ENCODE data around the gene GRIN1. TPM values are rescaled to one million over a fixed set of nuclear protein-coding genes. Genes with fewer than 3 reads are reported as not detected.

The GRIN1 gene
- total and polyA plus RNA-seq, 2 of the 13 experiments (the other 11 are each of a cell fraction or from before 2014, with no cell fraction given): 0.13 TPM; not detected in 1

- TF ChIP-seq, protein P1, sequence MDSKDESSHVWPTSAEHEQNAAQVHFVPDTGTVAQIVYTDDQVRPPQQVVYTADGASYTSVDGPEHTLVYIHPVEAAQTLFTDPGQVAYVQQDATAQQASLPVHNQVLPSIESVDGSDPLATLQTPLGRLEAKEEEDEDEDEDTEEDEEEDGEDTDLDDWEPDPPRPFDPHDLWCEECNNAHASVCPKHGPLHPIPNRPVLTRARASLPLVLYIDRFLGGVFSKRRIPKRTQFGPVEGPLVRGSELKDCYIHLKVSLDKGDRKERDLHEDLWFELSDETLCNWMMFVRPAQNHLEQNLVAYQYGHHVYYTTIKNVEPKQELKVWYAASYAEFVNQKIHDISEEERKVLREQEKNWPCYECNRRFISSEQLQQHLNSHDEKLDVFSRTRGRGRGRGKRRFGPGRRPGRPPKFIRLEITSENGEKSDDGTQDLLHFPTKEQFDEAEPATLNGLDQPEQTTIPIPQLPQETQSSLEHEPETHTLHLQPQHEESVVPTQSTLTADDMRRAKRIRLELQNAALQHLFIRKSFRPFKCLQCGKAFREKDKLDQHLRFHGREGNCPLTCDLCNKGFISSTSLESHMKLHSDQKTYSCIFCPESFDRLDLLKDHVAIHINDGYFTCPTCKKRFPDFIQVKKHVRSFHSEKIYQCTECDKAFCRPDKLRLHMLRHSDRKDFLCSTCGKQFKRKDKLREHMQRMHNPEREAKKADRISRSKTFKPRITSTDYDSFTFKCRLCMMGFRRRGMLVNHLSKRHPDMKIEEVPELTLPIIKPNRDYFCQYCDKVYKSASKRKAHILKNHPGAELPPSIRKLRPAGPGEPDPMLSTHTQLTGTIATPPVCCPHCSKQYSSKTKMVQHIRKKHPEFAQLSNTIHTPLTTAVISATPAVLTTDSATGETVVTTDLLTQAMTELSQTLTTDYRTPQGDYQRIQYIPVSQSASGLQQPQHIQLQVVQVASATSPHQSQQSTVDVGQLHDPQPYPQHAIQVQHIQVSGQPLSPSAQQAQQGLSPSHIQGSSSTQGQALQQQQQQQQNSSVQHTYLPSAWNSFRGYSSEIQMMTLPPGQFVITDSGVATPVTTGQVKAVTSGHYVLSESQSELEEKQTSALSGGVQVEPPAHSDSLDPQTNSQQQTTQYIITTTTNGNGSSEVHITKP (CRISPR knock-in tag; IDR thresholded peaks at IDR 0.05; ENCODE audit: low read depth): no peak
- TF ChIP-seq, protein P2, sequence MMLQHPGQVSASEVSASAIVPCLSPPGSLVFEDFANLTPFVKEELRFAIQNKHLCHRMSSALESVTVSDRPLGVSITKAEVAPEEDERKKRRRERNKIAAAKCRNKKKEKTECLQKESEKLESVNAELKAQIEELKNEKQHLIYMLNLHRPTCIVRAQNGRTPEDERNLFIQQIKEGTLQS (CRISPR knock-in tag; IDR thresholded peaks at IDR 0.05): peak; percentile 65; the same call in 1 of the 2 replicates
- TF ChIP-seq ZNF274 (CRISPR knock-in tag; IDR thresholded peaks at IDR 0.05) (0 out of 2 replicates have a peak, but pooled peaks have one; percentile 66), ZNF720 (CRISPR knock-in tag; IDR thresholded peaks at IDR 0.05) (0 out of 2 replicates have a peak, but pooled peaks have one; percentile 79), ZNF704 (CRISPR knock-in tag; IDR thresholded peaks at IDR 0.05; ENCODE audit: borderline replicate concordance) (no peak), CAMTA2 (CRISPR knock-in tag; IDR thresholded peaks at IDR 0.05; ENCODE audit: borderline replicate concordance) (0 out of 2 replicates have a peak, but pooled peaks have one; percentile 55), ZNF34 (CRISPR knock-in tag; IDR thresholded peaks at IDR 0.05; ENCODE audit: borderline replicate concordance) (no peak), ZNF280D (CRISPR knock-in tag; IDR thresholded peaks at IDR 0.05) (no peak), ZNF510 (CRISPR knock-in tag; IDR thresholded peaks at IDR 0.05; ENCODE audit: low read depth) (no peak), ZFAT (CRISPR knock-in tag; conservative IDR thresholded peaks at IDR 0.05) (no peak), ZNF777 (CRISPR knock-in tag; IDR thresholded peaks at IDR 0.05) (peak; percentile 89), MAFF (IDR thresholded peaks at IDR 0.05; ENCODE audit: low read depth, low read length) (no peak), HMGXB4 (CRISPR knock-in tag; IDR thresholded peaks at IDR 0.05; ENCODE audit: borderline replicate concordance in 1 of 2, low read depth in 1 of 2) (peak; percentile 58 to 84; a peak in 3 of 4 replicates), EP300 (IDR thresholded peaks at IDR 0.05; ENCODE audit: low read depth in 2 of 2, low read length in 2 of 2) (peak in 1 of 2 experiments; percentile 18; a peak in 1 of 4 replicates), EP300 (CRISPR knock-in tag; IDR thresholded peaks at IDR 0.05; ENCODE audit: borderline replicate concordance) (peak; percentile 71; the same call in 1 of the 2 replicates), SAP130 (CRISPR knock-in tag; IDR thresholded peaks at IDR 0.05; ENCODE audit: low read depth) (peak; percentile 97), GTF2F1 (IDR thresholded peaks at IDR 0.05; ENCODE audit: low read length) (0 out of 2 replicates have a peak, but pooled peaks have one; percentile 56)
Observed at GRCh38 chr9:137188490-137189296, 49.7 kb downstream of the GRIN1 start, which contains the start of the genes ANAPC2 and SSNA1 (continued).

Data from HepG2 (cell line).